Activated T-cell treated with anti-CD3 and anti-CD28 coated beads, Interleukin-2, amount 50 U/mL, for 4 hours (primary cell): Measurements from ENCODE around the gene PARVA. TPM values are rescaled to one million over a fixed set of nuclear protein-coding genes. Genes with fewer than 3 reads are reported as not detected.
A peak's percentile ranks its signal among the peaks of the same experiment; 100 is the strongest.
"Not testable (repeated sequence)": the region's sequence is repeated elsewhere in the genome, so short reads cannot be mapped to it uniquely, and the experiment has no call there.

Source experiments
- ATAC-seq, 2 donors: fragments of 200-7000 bp; cut with Tn5 transposase; one replicate each; pipeline ENCODE4 v1.10.0; 2021
- DNase-seq: peaks from one replicate; pipeline ENCODE4 v3.0.0-alpha.2; 2020
- H3K27me3 Mint-ChIP-seq: one replicate; pipeline ENCODE4 v1.8.0; 2021; ENCODE audit warnings: low read depth, mixed read lengths
- H3K36me3 Mint-ChIP-seq: one replicate; pipeline ENCODE4 v1.8.0; 2022; ENCODE audit warnings: mixed read lengths; ENCODE audit not compliant: insufficient read depth
- H3K4me1 Mint-ChIP-seq: one replicate; pipeline ENCODE4 v1.8.0; 2021; ENCODE audit warnings: low read depth, mixed read lengths
- H3K4me3 Mint-ChIP-seq: one replicate; pipeline ENCODE4 v1.8.0; 2021; ENCODE audit warnings: mild to moderate bottlenecking, moderate library complexity, mixed read lengths
- H3K9me3 Mint-ChIP-seq: one replicate; pipeline ENCODE4 v1.8.0; 2021; ENCODE audit warnings: mixed read lengths
- total RNA-seq, 3 donors: library from RNA; stranded (reverse); gene quantifications; one replicate each; pipeline ENCODE4 v1.2.1, GENCODE V29; 2021

Gene PARVA
- under 1 TPM; 0.11 to 0.76 (median 0.15) TPM for total RNA-seq

- no peaks in the 10 kb centered on the region for H3K36me3 Mint-ChIP-seq
- H3K4me1 Mint-ChIP-seq = peaks cover 8% of the 10 kb centered on the region
- H3K4me3 Mint-ChIP-seq = peak within 1 kb of the TSS; percentile 75
- ATAC-seq (peak; percentile 46 to 58), DNase-seq (no peak)
- peaks cover 30% of the 10 kb centered on the region for H3K27me3 Mint-ChIP-seq
- no peaks in the 10 kb centered on the region for H3K9me3 Mint-ChIP-seq
Measured at GRCh38 chr11:12377106-12377823, at the start of gene PARVA. TSS of gene PARVA (plus strand) at chr11:12377571. CDS start at chr11:12377648, 77 bp downstream.

GRCh38 chr11:12329169-12329568 lies 48.2 kb upstream of the PARVA start:
- peaks cover 4% of the 10 kb centered on the region for H3K4me1 Mint-ChIP-seq

GRCh38 chr11:12329797-12330196 lies 47.6 kb upstream of the PARVA start:
- Mint-ChIP-seq H3K36me3 (no peaks in the 10 kb centered on the region), H3K9me3 (no peaks in the 10 kb centered on the region), H3K27me3 (no peaks in the 10 kb centered on the region), H3K4me1 (peaks cover 4% of the 10 kb centered on the region), H3K4me3 (no peak overlapping the region)
- ATAC-seq (no peak), DNase-seq (no peak)

More at GRCh38 chr11:12329169-12329568, 48.2 kb upstream of the PARVA start:
- ATAC-seq = no peak
- no peaks in the 10 kb centered on the region for H3K27me3 Mint-ChIP-seq
- no peak for DNase-seq
- H3K36me3 Mint-ChIP-seq = peaks cover 6% of the 10 kb centered on the region
- H3K9me3 Mint-ChIP-seq = no peaks in the 10 kb centered on the region
- H3K4me3 Mint-ChIP-seq = no peak overlapping the region

GRCh38 chr11:12330485-12331231 lies 46.7 kb upstream of the PARVA start:
- Mint-ChIP-seq H3K27me3 (no peaks in the 10 kb centered on the region), H3K9me3 (no peaks in the 10 kb centered on the region), H3K36me3 (no peaks in the 10 kb centered on the region), H3K4me3 (no peak overlapping the region), H3K4me1 (peaks cover 4% of the 10 kb centered on the region)
- no peak for ATAC-seq
- no peak for DNase-seq

GRCh38 chr11:12331239-12331874 lies 46.0 kb upstream of the PARVA start:
- ATAC-seq (peak in 1 of 2 donors; percentile 62), DNase-seq (peak; percentile 60)
- Mint-ChIP-seq H3K4me3 (no peak overlapping the region), H3K9me3 (no peaks in the 10 kb centered on the region), H3K4me1 (peaks cover 4% of the 10 kb centered on the region), H3K27me3 (no peaks in the 10 kb centered on the region), H3K36me3 (no peaks in the 10 kb centered on the region)

- Mint-ChIP-seq H3K9me3 (no peaks in the 10 kb centered on the region), H3K4me3 (no peak overlapping the region), H3K27me3 (no peaks in the 10 kb centered on the region), H3K4me1 (no peaks in the 10 kb centered on the region), H3K36me3 (no peaks in the 10 kb centered on the region)
- ATAC-seq = no peak
- DNase-seq = no peak
Measured at GRCh38 chr11:12343526-12343925, 33.8 kb upstream of the PARVA start.

- H3K9me3 Mint-ChIP-seq = no peaks in the 10 kb centered on the region
- no peaks in the 10 kb centered on the region for H3K27me3 Mint-ChIP-seq
- no peak overlapping the region for H3K4me3 Mint-ChIP-seq
- H3K36me3 Mint-ChIP-seq = no peaks in the 10 kb centered on the region
- peaks cover 22% of the 10 kb centered on the region for H3K4me1 Mint-ChIP-seq
- DNase-seq (no peak), ATAC-seq (no peak)
Measured at GRCh38 chr11:12353534-12353933, 23.8 kb upstream of the PARVA start.

- H3K27me3 Mint-ChIP-seq = no peaks in the 10 kb centered on the region
- H3K4me1 Mint-ChIP-seq = peaks cover 22% of the 10 kb centered on the region
- no peaks in the 10 kb centered on the region for H3K9me3 Mint-ChIP-seq
- DNase-seq (no peak), ATAC-seq (no peak)
- no peaks in the 10 kb centered on the region for H3K36me3 Mint-ChIP-seq
- no peak overlapping the region for H3K4me3 Mint-ChIP-seq
Measured at GRCh38 chr11:12354750-12355545, 22.4 kb upstream of the PARVA start.

GRCh38 chr11:12356944-12357655 lies 20.3 kb upstream of the PARVA start:
- no peaks in the 10 kb centered on the region for H3K36me3 Mint-ChIP-seq
- DNase-seq = no peak
- H3K27me3 Mint-ChIP-seq = no peaks in the 10 kb centered on the region
- ATAC-seq = peak in 1 of 2 donors; percentile 58
- peaks cover 32% of the 10 kb centered on the region for H3K4me1 Mint-ChIP-seq
- H3K9me3 Mint-ChIP-seq = no peaks in the 10 kb centered on the region
- no peak overlapping the region for H3K4me3 Mint-ChIP-seq

GRCh38 chr11:12357697-12358096 lies 19.7 kb upstream of the PARVA start:
- H3K36me3 Mint-ChIP-seq, DNase-seq, H3K4me3 Mint-ChIP-seq, ATAC-seq, H3K27me3 Mint-ChIP-seq, H3K9me3 Mint-ChIP-seq: not testable (repeated sequence)
- H3K4me1 Mint-ChIP-seq = peaks cover 38% of the 10 kb centered on the region

GRCh38 chr11:12358302-12359188 lies 18.8 kb upstream of the PARVA start:
- no peaks in the 10 kb centered on the region for H3K27me3 Mint-ChIP-seq
- ATAC-seq (no peak), DNase-seq (no peak)
- H3K9me3 Mint-ChIP-seq = no peaks in the 10 kb centered on the region
- H3K36me3 Mint-ChIP-seq = no peaks in the 10 kb centered on the region
- H3K4me3 Mint-ChIP-seq = no peak overlapping the region
- H3K4me1 Mint-ChIP-seq = peaks cover 46% of the 10 kb centered on the region

- H3K4me3 Mint-ChIP-seq = no peak overlapping the region
- H3K4me1 Mint-ChIP-seq = peaks cover 53% of the 10 kb centered on the region
- ATAC-seq (no peak), DNase-seq (no peak)
- H3K27me3 Mint-ChIP-seq = no peaks in the 10 kb centered on the region
- no peaks in the 10 kb centered on the region for H3K9me3 Mint-ChIP-seq
- no peaks in the 10 kb centered on the region for H3K36me3 Mint-ChIP-seq
Measured at GRCh38 chr11:12359761-12360160, 17.6 kb upstream of the PARVA start.

GRCh38 chr11:12361682-12362081 lies 15.7 kb upstream of the PARVA start:
- Mint-ChIP-seq H3K4me3 (no peak overlapping the region), H3K9me3 (no peaks in the 10 kb centered on the region), H3K27me3 (no peaks in the 10 kb centered on the region), H3K4me1 (peaks cover 58% of the 10 kb centered on the region), H3K36me3 (peaks cover 1% of the 10 kb centered on the region)
- ATAC-seq (no peak), DNase-seq (no peak)
